Measurements from ENCODE around the gene KCNMB3.
"Not testable (repeated sequence)": the region's sequence is repeated elsewhere in the genome, so short reads cannot be mapped to it uniquely, and the experiment has no call there.

GRCh38 chr3:179274434-179274833 lies 23.5 kb upstream of the KCNMB3 start:
- TF ChIP-seq CTCF, POLR2A (IDR thresholded peaks at IDR 0.05): not testable (repeated sequence)
